Measurements from ENCODE around the gene HMOX2.

- TF ChIP-seq CTCF (IDR thresholded peaks at IDR 0.05; ENCODE audit: poor library complexity) (no peak), EZH2 (IDR thresholded peaks at IDR 0.05; ENCODE audit: borderline replicate concordance) (no peak), EZH2phosphoT487 (IDR thresholded peaks at IDR 0.05; ENCODE audit: low read depth, severe bottlenecking, unreplicated experiment) (no peak)
Observed at GRCh38 chr16:4520913-4521312, 44.7 kb downstream of the HMOX2 start.
